ENCODE results near the gene CEMIP.
A peak's percentile ranks its signal among the peaks of the same experiment; 100 is the strongest.

Gene CEMIP

GRCh38 chr15:80992006-80992405 is 212.8 kb downstream of the CEMIP start:
- no peaks in the 10 kb centered on the region for H3K9me3 ChIP-seq (ENCODE audit: control insufficient read depth, insufficient read depth, low read length)
- no peak overlapping the region for H3K9ac ChIP-seq (ENCODE audit: low read depth, low read length)
- H3K4me1 ChIP-seq (ENCODE audit: insufficient read depth, low read length): peaks cover 13% of the 10 kb centered on the region
- H3K36me3 ChIP-seq (ENCODE audit: insufficient read depth, low read length): no peaks in the 10 kb centered on the region

- H3K9me3 ChIP-seq (ENCODE audit: control insufficient read depth, insufficient read depth, low read length): no peaks in the 10 kb centered on the region
- no peak overlapping the region for H3K9ac ChIP-seq (ENCODE audit: low read depth, low read length)
- no peaks in the 10 kb centered on the region for H3K36me3 ChIP-seq (ENCODE audit: insufficient read depth, low read length)
- peaks cover 13% of the 10 kb centered on the region for H3K4me1 ChIP-seq (ENCODE audit: insufficient read depth, low read length)
Measured at GRCh38 chr15:80992441-80992840, 213.3 kb downstream of the CEMIP start.

- Histone ChIP-seq H3K9ac (ENCODE audit: low read depth, low read length) (no peak overlapping the region), H3K9me3 (ENCODE audit: control insufficient read depth, insufficient read depth, low read length) (no peaks in the 10 kb centered on the region), H3K4me1 (ENCODE audit: insufficient read depth, low read length) (peaks cover 6% of the 10 kb centered on the region), H3K36me3 (ENCODE audit: insufficient read depth, low read length) (no peaks in the 10 kb centered on the region)
Measured at GRCh38 chr15:80996247-80996646, 217.1 kb downstream of the CEMIP start.

GRCh38 chr15:80997692-80998091 is 218.5 kb downstream of the CEMIP start:
- Histone ChIP-seq H3K9me3 (ENCODE audit: control insufficient read depth, insufficient read depth, low read length) (no peaks in the 10 kb centered on the region), H3K9ac (ENCODE audit: low read depth, low read length) (no peak overlapping the region), H3K36me3 (ENCODE audit: insufficient read depth, low read length) (no peaks in the 10 kb centered on the region), H3K4me1 (ENCODE audit: insufficient read depth, low read length) (peaks cover 3% of the 10 kb centered on the region; the same call in 1 of the 2 replicates)

- H3K36me3 ChIP-seq (ENCODE audit: insufficient read depth, low read length): no peaks in the 10 kb centered on the region
- H3K4me1 ChIP-seq (ENCODE audit: insufficient read depth, low read length): peaks cover 3% of the 10 kb centered on the region; the same call in 1 of the 2 replicates
- no peaks in the 10 kb centered on the region for H3K9me3 ChIP-seq (ENCODE audit: control insufficient read depth, insufficient read depth, low read length)
- no peak overlapping the region for H3K9ac ChIP-seq (ENCODE audit: low read depth, low read length)
Measured at GRCh38 chr15:80998251-80998650, 219.1 kb downstream of the CEMIP start.

GRCh38 chr15:80999623-81000036 is 220.5 kb downstream of the CEMIP start:
- Histone ChIP-seq H3K9ac (ENCODE audit: low read depth, low read length) (peak overlapping the region; percentile 82), H3K4me1 (ENCODE audit: insufficient read depth, low read length) (peaks cover 3% of the 10 kb centered on the region; the same call in 1 of the 2 replicates), H3K9me3 (ENCODE audit: control insufficient read depth, insufficient read depth, low read length) (no peaks in the 10 kb centered on the region), H3K36me3 (ENCODE audit: insufficient read depth, low read length) (no peaks in the 10 kb centered on the region)

- H3K36me3 ChIP-seq (ENCODE audit: insufficient read depth, low read length): no peaks in the 10 kb centered on the region
- peak overlapping the region; percentile 82 for H3K9ac ChIP-seq (ENCODE audit: low read depth, low read length)
- H3K4me1 ChIP-seq (ENCODE audit: insufficient read depth, low read length): peaks cover 3% of the 10 kb centered on the region; the same call in 1 of the 2 replicates
- no peaks in the 10 kb centered on the region for H3K9me3 ChIP-seq (ENCODE audit: control insufficient read depth, insufficient read depth, low read length)
Measured at GRCh38 chr15:81000144-81000623, 221.0 kb downstream of the CEMIP start.

GRCh38 chr15:81000624-81001151 is 221.5 kb downstream of the CEMIP start, which contains the start of gene TLNRD1:
Gene TLNRD1 (plus strand): TSS chr15:81000923. CDS start chr15:81002272, 1,349 bp downstream.
- Histone ChIP-seq H3K4me1 (ENCODE audit: insufficient read depth, low read length) (peaks cover 3% of the 10 kb centered on the region; the same call in 1 of the 2 replicates), H3K9ac (ENCODE audit: low read depth, low read length) (peak within 1 kb of the TSS; percentile 82), H3K36me3 (ENCODE audit: insufficient read depth, low read length) (no peaks in the 10 kb centered on the region), H3K9me3 (ENCODE audit: control insufficient read depth, insufficient read depth, low read length) (no peaks in the 10 kb centered on the region)
